Activated T-cell treated with anti-CD3 and anti-CD28 coated beads, Interleukin-2, amount 50 U/mL, for 24 hours (primary cell): Measurements from ENCODE around the gene HRCT1.

ENCODE experiments used
- DNase-seq: peaks from one replicate; pipeline ENCODE4 v3.0.0-alpha.2; 2020
- H3K27ac Mint-ChIP-seq: 2 replicates; pipeline ENCODE4 v1.8.0; 2020; ENCODE audit warnings: mild to moderate bottlenecking, mixed read lengths
- H3K27me3 Mint-ChIP-seq: 2 replicates; pipeline ENCODE4 v1.8.0; 2020; ENCODE audit warnings: mixed read lengths
- H3K36me3 Mint-ChIP-seq: 2 replicates; pipeline ENCODE4 v1.8.0; 2020; ENCODE audit warnings: low read depth, mixed read lengths
- H3K4me1 Mint-ChIP-seq: 2 replicates; pipeline ENCODE4 v1.8.0; 2020; ENCODE audit warnings: low read depth, mixed read lengths
- H3K4me3 Mint-ChIP-seq: 2 replicates; pipeline ENCODE4 v1.8.0; 2020; ENCODE audit warnings: mild to moderate bottlenecking, moderate library complexity, mixed read lengths
- H3K9me3 Mint-ChIP-seq: 2 replicates; pipeline ENCODE4 v1.8.0; 2020; ENCODE audit warnings: mixed read lengths

Gene HRCT1

GRCh38 chr9:35905912-35906679, at the start of gene HRCT1:
Gene HRCT1 (plus strand): TSS chr9:35906202. CDS start chr9:35906288, 86 bp downstream.
- H3K36me3 Mint-ChIP-seq = no peaks in the 10 kb centered on the region
- H3K4me1 Mint-ChIP-seq = peaks cover 48% of the 10 kb centered on the region
- no peaks in the 10 kb centered on the region for H3K9me3 Mint-ChIP-seq

GRCh38 chr9:35856206-35856605, 49.8 kb upstream of the HRCT1 start:
- no peaks in the 10 kb centered on the region for H3K9me3 Mint-ChIP-seq
- no peak overlapping the region for H3K4me3 Mint-ChIP-seq
- peaks cover 2% of the 10 kb centered on the region for H3K27me3 Mint-ChIP-seq
- no peak for DNase-seq
- no peak overlapping the region for H3K27ac Mint-ChIP-seq
- H3K4me1 Mint-ChIP-seq = no peaks in the 10 kb centered on the region
- H3K36me3 Mint-ChIP-seq = no peaks in the 10 kb centered on the region

More at GRCh38 chr9:35905912-35906679, at the start of gene HRCT1:
- no peaks in the 10 kb centered on the region for H3K27me3 Mint-ChIP-seq
- no peak within 1 kb of the TSS for H3K4me3 Mint-ChIP-seq
- H3K27ac Mint-ChIP-seq = no peak within 1 kb of the TSS
- no peak for DNase-seq

GRCh38 chr9:35856882-35857281, 49.1 kb upstream of the HRCT1 start:
- Mint-ChIP-seq H3K4me1 (no peaks in the 10 kb centered on the region), H3K9me3 (no peaks in the 10 kb centered on the region), H3K4me3 (no peak overlapping the region), H3K36me3 (no peaks in the 10 kb centered on the region), H3K27me3 (peaks cover 6% of the 10 kb centered on the region), H3K27ac (no peak overlapping the region)
- DNase-seq = no peak

- Mint-ChIP-seq H3K27ac (no peak overlapping the region), H3K27me3 (peaks cover 13% of the 10 kb centered on the region)
These were observed 47.5 kb upstream of the HRCT1 start for GRCh38 chr9:35858458-35858857.

GRCh38 chr9:35859310-35859989, 46.6 kb upstream of the HRCT1 start:
- no peak for DNase-seq
- Mint-ChIP-seq H3K4me1 (no peaks in the 10 kb centered on the region), H3K36me3 (no peaks in the 10 kb centered on the region), H3K27me3 (peaks cover 15% of the 10 kb centered on the region), H3K4me3 (no peak overlapping the region), H3K27ac (no peak overlapping the region), H3K9me3 (no peaks in the 10 kb centered on the region)

More at GRCh38 chr9:35858458-35858857, 47.5 kb upstream of the HRCT1 start:
- DNase-seq = no peak
- no peaks in the 10 kb centered on the region for H3K36me3 Mint-ChIP-seq
- H3K4me3 Mint-ChIP-seq = no peak overlapping the region
- no peaks in the 10 kb centered on the region for H3K4me1 Mint-ChIP-seq
- no peaks in the 10 kb centered on the region for H3K9me3 Mint-ChIP-seq

- Mint-ChIP-seq H3K27me3 (peaks cover 16% of the 10 kb centered on the region), H3K4me1 (no peaks in the 10 kb centered on the region), H3K9me3 (no peaks in the 10 kb centered on the region), H3K36me3 (no peaks in the 10 kb centered on the region), H3K4me3 (no peak overlapping the region), H3K27ac (no peak overlapping the region)
- no peak for DNase-seq
These were observed 46.0 kb upstream of the HRCT1 start for GRCh38 chr9:35859990-35860339.

GRCh38 chr9:35861161-35861897, 44.7 kb upstream of the HRCT1 start:
- H3K36me3 Mint-ChIP-seq = no peaks in the 10 kb centered on the region
- H3K4me1 Mint-ChIP-seq = no peaks in the 10 kb centered on the region
- no peaks in the 10 kb centered on the region for H3K9me3 Mint-ChIP-seq
- H3K4me3 Mint-ChIP-seq = no peak overlapping the region
- no peak overlapping the region for H3K27ac Mint-ChIP-seq
- DNase-seq = no peak
- H3K27me3 Mint-ChIP-seq = peaks cover 19% of the 10 kb centered on the region

- Mint-ChIP-seq H3K4me3 (no peak overlapping the region), H3K9me3 (no peaks in the 10 kb centered on the region), H3K36me3 (no peaks in the 10 kb centered on the region), H3K27me3 (peaks cover 19% of the 10 kb centered on the region), H3K27ac (no peak overlapping the region), H3K4me1 (no peaks in the 10 kb centered on the region)
- no peak for DNase-seq
These were observed 43.7 kb upstream of the HRCT1 start for GRCh38 chr9:35862328-35862727.

- Mint-ChIP-seq H3K9me3 (no peaks in the 10 kb centered on the region), H3K27ac (no peak overlapping the region), H3K27me3 (peaks cover 19% of the 10 kb centered on the region), H3K4me1 (no peaks in the 10 kb centered on the region), H3K4me3 (no peak overlapping the region), H3K36me3 (no peaks in the 10 kb centered on the region)
- DNase-seq = no peak
These were observed 42.4 kb upstream of the HRCT1 start for GRCh38 chr9:35863583-35863982.

GRCh38 chr9:35864695-35865255, 41.2 kb upstream of the HRCT1 start:
- Mint-ChIP-seq H3K9me3 (no peaks in the 10 kb centered on the region), H3K4me1 (no peaks in the 10 kb centered on the region), H3K27me3 (peaks cover 19% of the 10 kb centered on the region), H3K4me3 (no peak overlapping the region), H3K36me3 (no peaks in the 10 kb centered on the region), H3K27ac (no peak overlapping the region)
- DNase-seq = no peak

GRCh38 chr9:35867538-35867937, 38.5 kb upstream of the HRCT1 start:
- DNase-seq = no peak
- no peaks in the 10 kb centered on the region for H3K36me3 Mint-ChIP-seq
- no peaks in the 10 kb centered on the region for H3K4me1 Mint-ChIP-seq
- no peak overlapping the region for H3K27ac Mint-ChIP-seq
- no peaks in the 10 kb centered on the region for H3K9me3 Mint-ChIP-seq
- peaks cover 11% of the 10 kb centered on the region for H3K27me3 Mint-ChIP-seq
- H3K4me3 Mint-ChIP-seq = no peak overlapping the region

GRCh38 chr9:35868933-35869332, 37.1 kb upstream of the HRCT1 start:
- Mint-ChIP-seq H3K4me3 (no peak overlapping the region), H3K9me3 (no peaks in the 10 kb centered on the region), H3K27ac (no peak overlapping the region), H3K27me3 (peaks cover 6% of the 10 kb centered on the region), H3K4me1 (no peaks in the 10 kb centered on the region), H3K36me3 (no peaks in the 10 kb centered on the region)
- DNase-seq = no peak

GRCh38 chr9:35869621-35870216, 36.3 kb upstream of the HRCT1 start:
- Mint-ChIP-seq H3K9me3 (no peaks in the 10 kb centered on the region), H3K4me3 (no peak overlapping the region), H3K27me3 (peaks cover 3% of the 10 kb centered on the region), H3K27ac (no peak overlapping the region), H3K36me3 (no peaks in the 10 kb centered on the region), H3K4me1 (no peaks in the 10 kb centered on the region)
- DNase-seq = no peak

GRCh38 chr9:35870351-35870923, 35.6 kb upstream of the HRCT1 start, which contains the start of gene OR13J1:
Gene OR13J1 (minus strand): TSS chr9:35870401. CDS start chr9:35870401, 0 bp downstream.
- Mint-ChIP-seq H3K4me1 (no peaks in the 10 kb centered on the region), H3K36me3 (no peaks in the 10 kb centered on the region), H3K27ac (no peak within 1 kb of the TSS), H3K27me3 (peaks cover 2% of the 10 kb centered on the region), H3K4me3 (no peak within 1 kb of the TSS), H3K9me3 (no peaks in the 10 kb centered on the region)
- no peak for DNase-seq
